Bronchial smooth muscle cell (primary cell): ENCODE data around the gene TDRD12. TPM values are rescaled to one million over a fixed set of nuclear protein-coding genes. Genes with fewer than 3 reads are reported as not detected.

Experiments
- total RNA-seq: library from RNA; depleted of rRNA; stranded (reverse); fragments of >200 nt; gene quantifications from 2 replicates; pipeline ENCODE4 v1.2.1, GENCODE V29; 2014

TDRD12 gene, protein sequence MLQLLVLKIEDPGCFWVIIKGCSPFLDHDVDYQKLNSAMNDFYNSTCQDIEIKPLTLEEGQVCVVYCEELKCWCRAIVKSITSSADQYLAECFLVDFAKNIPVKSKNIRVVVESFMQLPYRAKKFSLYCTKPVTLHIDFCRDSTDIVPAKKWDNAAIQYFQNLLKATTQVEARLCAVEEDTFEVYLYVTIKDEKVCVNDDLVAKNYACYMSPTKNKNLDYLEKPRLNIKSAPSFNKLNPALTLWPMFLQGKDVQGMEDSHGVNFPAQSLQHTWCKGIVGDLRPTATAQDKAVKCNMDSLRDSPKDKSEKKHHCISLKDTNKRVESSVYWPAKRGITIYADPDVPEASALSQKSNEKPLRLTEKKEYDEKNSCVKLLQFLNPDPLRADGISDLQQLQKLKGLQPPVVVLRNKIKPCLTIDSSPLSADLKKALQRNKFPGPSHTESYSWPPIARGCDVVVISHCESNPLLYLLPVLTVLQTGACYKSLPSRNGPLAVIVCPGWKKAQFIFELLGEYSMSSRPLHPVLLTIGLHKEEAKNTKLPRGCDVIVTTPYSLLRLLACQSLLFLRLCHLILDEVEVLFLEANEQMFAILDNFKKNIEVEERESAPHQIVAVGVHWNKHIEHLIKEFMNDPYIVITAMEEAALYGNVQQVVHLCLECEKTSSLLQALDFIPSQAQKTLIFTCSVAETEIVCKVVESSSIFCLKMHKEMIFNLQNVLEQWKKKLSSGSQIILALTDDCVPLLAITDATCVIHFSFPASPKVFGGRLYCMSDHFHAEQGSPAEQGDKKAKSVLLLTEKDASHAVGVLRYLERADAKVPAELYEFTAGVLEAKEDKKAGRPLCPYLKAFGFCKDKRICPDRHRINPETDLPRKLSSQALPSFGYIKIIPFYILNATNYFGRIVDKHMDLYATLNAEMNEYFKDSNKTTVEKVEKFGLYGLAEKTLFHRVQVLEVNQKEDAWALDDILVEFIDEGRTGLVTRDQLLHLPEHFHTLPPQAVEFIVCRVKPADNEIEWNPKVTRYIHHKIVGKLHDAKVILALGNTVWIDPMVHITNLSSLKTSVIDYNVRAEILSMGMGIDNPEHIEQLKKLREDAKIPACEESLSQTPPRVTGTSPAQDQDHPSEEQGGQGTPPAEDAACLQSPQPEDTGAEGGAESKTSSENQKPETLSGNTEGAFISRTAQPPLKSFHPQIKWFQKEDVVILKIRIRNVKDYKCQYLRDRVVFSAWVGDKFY (N-terminal part only)
- total RNA-seq = 0.17 and 0.32 TPM in 2 replicates

DNA sequence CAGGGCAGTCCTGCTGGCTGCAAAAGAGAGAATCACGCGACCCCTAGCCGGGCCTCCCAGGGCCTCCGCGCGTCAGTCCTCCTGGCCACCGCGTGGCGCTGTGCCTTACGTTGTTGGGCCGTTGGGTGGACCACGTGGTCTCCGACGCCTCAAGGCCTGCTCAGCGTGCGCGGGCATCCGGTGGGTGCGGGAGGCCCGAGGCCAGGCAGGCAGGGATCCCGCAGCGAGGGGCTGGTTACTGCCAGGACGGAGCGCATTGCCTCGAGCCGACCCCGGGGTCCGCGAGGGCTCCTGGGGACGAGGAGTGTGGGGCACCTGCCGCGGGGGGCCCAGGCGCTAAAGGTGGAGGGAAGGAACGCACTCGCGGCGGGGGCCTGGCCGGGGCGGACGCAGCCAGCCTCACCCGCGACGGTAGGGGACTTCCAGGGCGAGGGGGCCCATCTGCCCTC lies at the start of gene TDRD12:
TDRD12 (plus strand) TSS at position 157 of the 449 bp plus-strand sequence. CDS start 306 bp downstream, outside the sequence.

DNA sequence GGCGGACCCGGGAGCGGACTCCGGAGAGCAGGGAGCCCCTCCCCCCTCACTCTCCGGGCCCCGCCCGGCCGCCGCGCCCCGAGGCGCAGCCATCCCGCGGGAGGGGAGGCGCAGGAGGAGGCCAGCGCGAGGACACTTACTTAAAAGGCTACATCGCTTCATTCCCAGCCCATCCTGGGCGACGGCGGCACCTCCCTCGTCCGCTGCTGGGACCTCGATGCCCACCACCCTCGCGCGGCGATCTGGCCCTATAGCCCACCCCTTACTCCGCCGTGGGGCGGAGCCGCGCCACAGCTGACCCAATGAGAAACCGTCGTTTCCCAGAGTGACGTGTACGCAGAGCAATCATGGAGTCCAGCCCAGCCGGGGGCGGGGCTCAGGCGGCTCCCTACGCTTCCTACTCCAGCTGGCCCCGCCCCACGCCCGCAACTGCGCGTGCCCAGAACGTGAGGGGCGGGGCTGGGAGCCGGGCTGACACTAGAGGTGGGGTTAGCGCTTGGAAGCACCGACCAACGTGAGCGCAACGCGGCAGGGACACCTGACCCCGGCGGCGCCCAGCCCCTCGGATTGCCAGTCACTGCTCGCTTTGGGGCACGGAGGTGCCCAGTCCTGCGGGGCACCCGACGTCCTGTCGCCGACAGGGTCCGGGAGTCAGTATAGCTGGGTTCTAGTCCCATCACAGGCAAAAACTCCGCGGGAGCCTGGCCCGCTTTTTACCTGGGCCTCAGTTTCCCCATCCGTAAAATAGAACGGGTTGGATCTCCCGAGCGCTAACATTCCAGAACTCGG lies 44.4 kb upstream of the TDRD12 start, which contains the start of gene ANKRD27:
ANKRD27 (minus strand) TSS at position 250 of the 789 bp plus-strand sequence. CDS start 16,165 bp downstream, outside the sequence.

DNA sequence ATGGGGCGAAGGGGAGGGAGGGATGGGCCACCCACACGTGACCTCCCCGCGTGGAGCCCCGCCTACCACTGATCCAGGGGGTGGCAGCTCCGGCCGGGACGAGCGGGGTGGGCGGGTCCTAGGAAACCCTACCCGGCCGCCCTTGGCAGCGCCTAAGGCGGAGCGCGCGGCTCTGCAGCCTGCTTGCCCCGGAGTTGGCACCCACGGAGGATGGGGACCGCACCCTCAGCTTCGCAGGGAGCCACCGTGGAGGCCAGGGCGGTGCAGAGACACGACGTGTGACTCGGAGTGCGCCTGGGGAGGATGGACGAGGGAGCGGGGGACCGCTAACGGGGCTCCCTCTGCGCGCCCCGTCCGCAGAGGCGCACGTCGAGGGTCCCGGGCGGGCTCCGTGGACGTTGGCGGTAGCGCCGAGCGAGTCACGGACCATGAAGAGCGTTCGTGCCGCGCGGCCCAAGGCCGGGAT lies 43.8 kb upstream of the TDRD12 start, which contains the start of gene RGS9BP:
RGS9BP (plus strand) TSS at position 129 of the 466 bp plus-strand sequence. CDS start 416 bp downstream, outside the sequence.

DNA sequence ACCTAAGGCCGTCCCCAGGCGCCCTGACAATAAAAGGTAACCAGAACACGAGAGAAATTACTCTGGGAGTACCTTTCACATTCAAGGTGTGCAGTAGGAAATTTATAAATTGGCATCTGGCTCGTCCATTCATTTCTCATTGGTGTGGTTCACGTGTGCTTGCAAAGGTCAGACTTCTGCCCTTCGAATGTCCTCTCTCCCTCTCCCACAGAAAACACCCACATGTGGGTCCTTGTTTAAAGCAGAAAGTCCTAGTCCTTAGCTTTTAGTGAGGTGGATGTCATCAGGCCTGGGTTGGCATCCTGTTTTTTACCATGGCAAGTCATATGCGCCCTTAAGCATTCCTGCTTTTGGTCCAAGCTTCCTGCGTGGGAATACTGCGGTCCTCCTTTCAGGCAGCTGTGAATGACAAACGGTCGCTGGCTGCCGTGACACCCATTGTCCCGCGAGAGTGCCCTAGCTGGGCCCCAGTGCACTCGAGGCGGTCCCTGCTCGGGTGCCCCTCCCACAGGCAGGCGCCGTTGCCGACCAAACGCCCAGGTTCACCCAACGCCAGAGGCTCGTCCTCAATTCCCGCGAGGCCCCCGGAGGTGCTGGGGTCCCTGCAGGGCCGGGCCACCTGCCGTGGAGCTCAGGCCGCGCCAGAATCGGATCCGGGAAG lies 28.1 kb upstream of the TDRD12 start, which contains the start of gene NUDT19:
NUDT19 (plus strand) TSS at position 531 of the 661 bp plus-strand sequence. CDS start 140 bp downstream, outside the sequence.

DNA sequence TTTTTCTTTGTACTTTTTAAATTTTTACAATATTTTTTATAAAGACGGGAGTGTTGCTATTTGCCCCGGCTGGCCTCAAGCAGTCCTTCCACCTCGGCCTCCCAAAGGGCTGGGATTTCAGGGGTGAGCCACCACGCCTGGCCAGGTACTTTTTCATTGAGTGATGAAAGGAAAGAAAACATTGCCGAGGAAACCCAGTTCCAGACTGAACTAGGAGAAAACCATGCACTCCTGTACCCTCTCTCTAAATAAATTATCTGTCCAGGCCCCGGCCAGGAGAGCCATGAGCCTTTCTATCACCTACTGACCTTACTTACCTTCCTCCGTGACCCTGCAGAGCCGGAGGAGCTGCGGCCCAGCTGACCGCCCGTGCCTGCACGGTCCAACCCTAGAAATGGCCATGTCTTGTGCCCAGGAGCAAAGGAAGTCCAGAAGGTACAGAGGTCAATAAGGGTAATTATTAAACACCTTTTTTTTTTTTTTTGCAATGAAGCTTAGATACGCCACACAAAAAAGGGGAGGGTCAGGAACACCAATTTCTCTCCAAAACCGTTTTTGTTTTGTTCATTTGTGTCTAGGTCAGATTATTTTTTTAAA lies 149.9 kb downstream of the TDRD12 start, which contains the start of gene SLC7A9:
SLC7A9 (minus strand) TSS at position 399 of the 597 bp plus-strand sequence. CDS start 1,233 bp downstream, outside the sequence.

Other genes starting within 250 kb of the TDRD12 start
- gene PDCD5, start 138.6 kb upstream of the TDRD12 start, total RNA-seq = 96.3 and 112 TPM in 2 replicates
- gene ANKRD27, start 44.6 kb upstream of the TDRD12 start, total RNA-seq = 19.9 and 24.6 TPM in 2 replicates
- gene RGS9BP, start 43.9 kb upstream of the TDRD12 start, total RNA-seq = 0.32 and 0.34 TPM in 2 replicates
- 2.0 and 3.6 TPM in 2 replicates for gene NUDT19, start 27.9 kb upstream of the TDRD12 start, total RNA-seq
- 0.26 TPM in 1 of 2 replicates, not detected in the other for gene SLC7A9, start 150.0 kb downstream of the TDRD12 start, total RNA-seq